ENCODE data around the gene IFRD1.

IFRD1 gene

DNA sequence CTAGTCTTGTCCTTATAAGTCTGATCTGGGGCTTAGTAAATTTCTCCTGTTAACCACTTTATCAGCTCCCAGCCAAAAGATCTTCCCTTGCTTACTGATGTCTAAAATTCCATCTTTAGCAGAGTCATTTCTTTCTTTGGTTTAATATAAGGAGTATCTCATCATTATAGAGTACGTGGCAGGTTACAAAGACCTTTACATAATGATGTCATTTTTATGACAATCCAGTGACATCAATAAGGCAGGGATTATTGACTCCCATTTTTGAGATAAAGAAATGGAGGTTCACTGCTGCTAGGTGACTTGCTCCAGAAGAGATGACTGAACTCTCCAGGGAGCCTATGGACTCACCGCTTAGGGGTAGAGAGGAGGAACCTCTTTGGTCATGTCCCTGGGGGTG, 8.1 kb upstream of the IFRD1 start:
- ATAC-seq: no peak
- TF ChIP-seq OSR1 (CRISPR knock-in tag; IDR thresholded peaks at IDR 0.05) (no peak), ZFP3 (CRISPR knock-in tag; IDR thresholded peaks at IDR 0.05) (no peak), RARB (CRISPR knock-in tag; IDR thresholded peaks at IDR 0.05) (no peak), ZNF565 (CRISPR knock-in tag; conservative IDR thresholded peaks at IDR 0.05; ENCODE audit: low read depth) (no peak), ZC3H10 (CRISPR knock-in tag; IDR thresholded peaks at IDR 0.05) (no peak), TCF4 (CRISPR knock-in tag; IDR thresholded peaks at IDR 0.05; ENCODE audit: borderline replicate concordance) (no peak), ZNF8 (CRISPR knock-in tag; IDR thresholded peaks at IDR 0.05) (no peak), GLIS3 (CRISPR knock-in tag; IDR thresholded peaks at IDR 0.05) (no peak), BACH2 (CRISPR knock-in tag; IDR thresholded peaks at IDR 0.05; ENCODE audit: borderline replicate concordance) (no peak), ESRRG (CRISPR knock-in tag; IDR thresholded peaks at IDR 0.05) (no peak), CSDC2 (CRISPR knock-in tag; IDR thresholded peaks at IDR 0.05) (no peak), ISL1 (CRISPR knock-in tag; IDR thresholded peaks at IDR 0.05) (no peak)
- TF ChIP-seq, protein P1, sequence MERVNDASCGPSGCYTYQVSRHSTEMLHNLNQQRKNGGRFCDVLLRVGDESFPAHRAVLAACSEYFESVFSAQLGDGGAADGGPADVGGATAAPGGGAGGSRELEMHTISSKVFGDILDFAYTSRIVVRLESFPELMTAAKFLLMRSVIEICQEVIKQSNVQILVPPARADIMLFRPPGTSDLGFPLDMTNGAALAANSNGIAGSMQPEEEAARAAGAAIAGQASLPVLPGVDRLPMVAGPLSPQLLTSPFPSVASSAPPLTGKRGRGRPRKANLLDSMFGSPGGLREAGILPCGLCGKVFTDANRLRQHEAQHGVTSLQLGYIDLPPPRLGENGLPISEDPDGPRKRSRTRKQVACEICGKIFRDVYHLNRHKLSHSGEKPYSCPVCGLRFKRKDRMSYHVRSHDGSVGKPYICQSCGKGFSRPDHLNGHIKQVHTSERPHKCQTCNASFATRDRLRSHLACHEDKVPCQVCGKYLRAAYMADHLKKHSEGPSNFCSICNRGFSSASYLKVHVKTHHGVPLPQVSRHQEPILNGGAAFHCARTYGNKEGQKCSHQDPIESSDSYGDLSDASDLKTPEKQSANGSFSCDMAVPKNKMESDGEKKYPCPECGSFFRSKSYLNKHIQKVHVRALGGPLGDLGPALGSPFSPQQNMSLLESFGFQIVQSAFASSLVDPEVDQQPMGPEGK (CRISPR knock-in tag; IDR thresholded peaks at IDR 0.05; ENCODE audit: borderline replicate concordance): no peak
- TF ChIP-seq, protein P2, sequence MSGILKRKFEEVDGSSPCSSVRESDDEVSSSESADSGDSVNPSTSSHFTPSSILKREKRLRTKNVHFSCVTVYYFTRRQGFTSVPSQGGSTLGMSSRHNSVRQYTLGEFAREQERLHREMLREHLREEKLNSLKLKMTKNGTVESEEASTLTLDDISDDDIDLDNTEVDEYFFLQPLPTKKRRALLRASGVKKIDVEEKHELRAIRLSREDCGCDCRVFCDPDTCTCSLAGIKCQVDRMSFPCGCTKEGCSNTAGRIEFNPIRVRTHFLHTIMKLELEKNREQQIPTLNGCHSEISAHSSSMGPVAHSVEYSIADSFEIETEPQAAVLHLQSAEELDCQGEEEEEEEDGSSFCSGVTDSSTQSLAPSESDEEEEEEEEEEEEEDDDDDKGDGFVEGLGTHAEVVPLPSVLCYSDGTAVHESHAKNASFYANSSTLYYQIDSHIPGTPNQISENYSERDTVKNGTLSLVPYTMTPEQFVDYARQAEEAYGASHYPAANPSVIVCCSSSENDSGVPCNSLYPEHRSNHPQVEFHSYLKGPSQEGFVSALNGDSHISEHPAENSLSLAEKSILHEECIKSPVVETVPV (CRISPR knock-in tag; IDR thresholded peaks at IDR 0.05): no peak

- TF ChIP-seq ZFP3 (CRISPR knock-in tag; IDR thresholded peaks at IDR 0.05) (no peak), TSHZ2 (CRISPR knock-in tag; IDR thresholded peaks at IDR 0.05) (no peak), RARB (CRISPR knock-in tag; IDR thresholded peaks at IDR 0.05) (no peak), ZNF8 (CRISPR knock-in tag; IDR thresholded peaks at IDR 0.05) (no peak), TOX (CRISPR knock-in tag; IDR thresholded peaks at IDR 0.05; ENCODE audit: borderline replicate concordance) (no peak), ZNF70 (CRISPR knock-in tag; IDR thresholded peaks at IDR 0.05) (no peak)
- ATAC-seq: no peak
These were observed 5.8 kb upstream of the IFRD1 start for GRCh38 chr7:112444505-112444904.

DNA sequence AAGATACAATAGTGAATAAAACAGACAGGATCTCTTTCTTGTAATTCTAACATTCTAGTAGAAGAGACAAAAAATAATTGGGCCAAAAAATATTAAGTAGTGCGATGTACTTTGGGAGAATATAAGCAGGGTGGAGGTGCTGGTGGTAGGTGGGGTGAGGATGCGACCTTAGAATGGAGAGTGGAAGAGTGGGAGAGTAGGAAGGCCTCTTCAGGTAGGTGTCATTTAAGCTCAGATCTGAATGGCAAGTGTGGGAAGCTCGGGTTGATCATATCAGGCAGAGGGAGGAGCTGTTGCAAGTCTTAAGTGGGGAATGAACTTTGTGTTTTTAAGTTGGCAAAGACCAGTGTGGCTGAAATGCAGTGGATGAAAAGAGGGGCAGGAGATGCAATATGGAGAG, 3.8 kb upstream of the IFRD1 start:
- no peak for ATAC-seq
- TF ChIP-seq, protein P2 (CRISPR knock-in tag; IDR thresholded peaks at IDR 0.05): no peak
- TF ChIP-seq ARNTL (CRISPR knock-in tag; IDR thresholded peaks at IDR 0.05; ENCODE audit: borderline replicate concordance, low read depth): no peak
- no peak for TF ChIP-seq SNAI2 (CRISPR knock-in tag; IDR thresholded peaks at IDR 0.05)
- no peak for TF ChIP-seq ZNF8 (CRISPR knock-in tag; IDR thresholded peaks at IDR 0.05)
- TF ChIP-seq BACH2 (CRISPR knock-in tag; IDR thresholded peaks at IDR 0.05; ENCODE audit: borderline replicate concordance): no peak
- TF ChIP-seq OSR1 (CRISPR knock-in tag; IDR thresholded peaks at IDR 0.05): no peak
- no peak for TF ChIP-seq ESRRG (CRISPR knock-in tag; IDR thresholded peaks at IDR 0.05)
- TF ChIP-seq TSHZ2 (CRISPR knock-in tag; IDR thresholded peaks at IDR 0.05): no peak
- no peak for TF ChIP-seq ZC3H10 (CRISPR knock-in tag; IDR thresholded peaks at IDR 0.05)
- no peak for TF ChIP-seq CSDC2 (CRISPR knock-in tag; IDR thresholded peaks at IDR 0.05)
- no peak for TF ChIP-seq RARB (CRISPR knock-in tag; IDR thresholded peaks at IDR 0.05)
- TF ChIP-seq ZFP3 (CRISPR knock-in tag; IDR thresholded peaks at IDR 0.05): no peak
- TF ChIP-seq GLIS3 (CRISPR knock-in tag; IDR thresholded peaks at IDR 0.05): no peak

Data from SK-N-SH treated with all-trans-retinoic acid at 6 μM for 48 hours (cell line).